ENCODE results near the gene CD99L2. TPM values are rescaled to one million over a fixed set of nuclear protein-coding genes. Genes with fewer than 3 reads are reported as not detected.

The CD99L2 gene
- total and polyA plus RNA-seq, 2 donors (not counting 1 experiment from before 2014, with no cell fraction given): 40.6 to 55.5 TPM

- no peak for DNase-seq (ENCODE audit: low read depth in 2 of 2)
- Histone ChIP-seq H4K20me1 (ENCODE audit: control insufficient read depth, extremely low read depth, insufficient read depth, low read length) (no peaks in the 10 kb centered on the region), H3K9me3 (ENCODE audit: control insufficient read depth, insufficient read depth, low read depth, low read length) (no peaks in the 10 kb centered on the region), H3K27me3 (ENCODE audit: control insufficient read depth, insufficient read depth, low read length) (no peaks in the 10 kb centered on the region), H3K79me2 (ENCODE audit: control insufficient read depth, insufficient read depth, low read length) (no peaks in the 10 kb centered on the region), H3K4me3 (replicated peaks in 1 of 4; ENCODE audit: control extremely low read depth in 1 of 4, insufficient read depth in 1 of 4, low read depth in 3 of 4, low read length in 4 of 4) (no peak overlapping the region), H3K4me2 (ENCODE audit: extremely low read depth, insufficient read depth, low read length) (no peak overlapping the region), H3K4me1 (ENCODE audit: control insufficient read depth, extremely low read depth, insufficient read depth, low read length) (no peaks in the 10 kb centered on the region), H3K9ac (ENCODE audit: insufficient read depth, low read length) (no peak overlapping the region), H3K36me3 (ENCODE audit: control insufficient read depth, insufficient read depth, low read length) (no peaks in the 10 kb centered on the region), H2AFZ (ENCODE audit: low read length) (no peak overlapping the region), H3K27ac (ENCODE audit: insufficient read depth, low read length) (no peak overlapping the region)
- TF ChIP-seq EZH2 (IDR thresholded peaks at IDR 0.05; ENCODE audit: low read length, missing control alignments) (no peak), CTCF (conservative IDR thresholded peaks at IDR 0.05 in 1 of 2, IDR thresholded peaks at IDR 0.05 in 1 of 2; ENCODE audit: low read depth in 1 of 2, low read length in 2 of 2) (no peak)
Measured at GRCh38 chrX:150919401-150919800, 20.9 kb upstream of the CD99L2 start.

- Histone ChIP-seq H4K20me1 (ENCODE audit: control insufficient read depth, extremely low read depth, insufficient read depth, low read length) (no peaks in the 10 kb centered on the region), H3K27ac (ENCODE audit: insufficient read depth, low read length) (no peak overlapping the region), H3K4me2 (ENCODE audit: extremely low read depth, insufficient read depth, low read length) (no peak overlapping the region), H3K4me3 (replicated peaks in 1 of 4; ENCODE audit: control extremely low read depth in 1 of 4, insufficient read depth in 1 of 4, low read depth in 3 of 4, low read length in 4 of 4) (no peak overlapping the region), H3K79me2 (ENCODE audit: control insufficient read depth, insufficient read depth, low read length) (no peaks in the 10 kb centered on the region), H3K36me3 (ENCODE audit: control insufficient read depth, insufficient read depth, low read length) (no peaks in the 10 kb centered on the region), H3K4me1 (ENCODE audit: control insufficient read depth, extremely low read depth, insufficient read depth, low read length) (no peaks in the 10 kb centered on the region), H3K27me3 (ENCODE audit: control insufficient read depth, insufficient read depth, low read length) (no peaks in the 10 kb centered on the region), H2AFZ (ENCODE audit: low read length) (no peak overlapping the region), H3K9ac (ENCODE audit: insufficient read depth, low read length) (no peak overlapping the region), H3K9me3 (ENCODE audit: control insufficient read depth, insufficient read depth, low read depth, low read length) (no peaks in the 10 kb centered on the region)
- DNase-seq (ENCODE audit: low read depth in 2 of 2): peak; percentile 21 to 24
- TF ChIP-seq EZH2 (IDR thresholded peaks at IDR 0.05; ENCODE audit: low read length, missing control alignments) (no peak), CTCF (conservative IDR thresholded peaks at IDR 0.05 in 1 of 2, IDR thresholded peaks at IDR 0.05 in 1 of 2; ENCODE audit: low read depth in 1 of 2, low read length in 2 of 2) (no peak)
Measured at GRCh38 chrX:150913511-150913910, 15.0 kb upstream of the CD99L2 start.

- H3K79me2 ChIP-seq (ENCODE audit: control insufficient read depth, insufficient read depth, low read length): no peaks in the 10 kb centered on the region
- no peak overlapping the region for H2AFZ ChIP-seq (ENCODE audit: low read length)
- H3K4me1 ChIP-seq (ENCODE audit: control insufficient read depth, extremely low read depth, insufficient read depth, low read length): no peaks in the 10 kb centered on the region
- DNase-seq (ENCODE audit: low read depth in 2 of 2): no peak
- no peaks in the 10 kb centered on the region for H3K9me3 ChIP-seq (ENCODE audit: control insufficient read depth, insufficient read depth, low read depth, low read length)
- no peak overlapping the region for H3K4me2 ChIP-seq (ENCODE audit: extremely low read depth, insufficient read depth, low read length)
- H3K4me3 ChIP-seq (replicated peaks in 1 of 4; ENCODE audit: control extremely low read depth in 1 of 4, insufficient read depth in 1 of 4, low read depth in 3 of 4, low read length in 4 of 4): no peak overlapping the region
- TF ChIP-seq EZH2 (IDR thresholded peaks at IDR 0.05; ENCODE audit: low read length, missing control alignments) (no peak), CTCF (conservative IDR thresholded peaks at IDR 0.05 in 1 of 2, IDR thresholded peaks at IDR 0.05 in 1 of 2; ENCODE audit: low read depth in 1 of 2, low read length in 2 of 2) (no peak)
- no peaks in the 10 kb centered on the region for H4K20me1 ChIP-seq (ENCODE audit: control insufficient read depth, extremely low read depth, insufficient read depth, low read length)
- H3K27ac ChIP-seq (ENCODE audit: insufficient read depth, low read length): no peak overlapping the region
- H3K36me3 ChIP-seq (ENCODE audit: control insufficient read depth, insufficient read depth, low read length): no peaks in the 10 kb centered on the region
- H3K9ac ChIP-seq (ENCODE audit: insufficient read depth, low read length): no peak overlapping the region
- H3K27me3 ChIP-seq (ENCODE audit: control insufficient read depth, insufficient read depth, low read length): no peaks in the 10 kb centered on the region
Measured at GRCh38 chrX:150907474-150907873, 9.0 kb upstream of the CD99L2 start.
